Activated T-cell treated with anti-CD3 and anti-CD28 coated beads, Interleukin-2, amount 50 U/mL, for 24 hours (primary cell): ENCODE results near the gene FAM149B1.
"Not testable (repeated sequence)": the region's sequence is repeated elsewhere in the genome, so short reads cannot be mapped to it uniquely, and the experiment has no call there.

Source experiments
- DNase-seq: peaks from one replicate; pipeline ENCODE4 v3.0.0-alpha.2; 2020
- H3K27ac Mint-ChIP-seq: 2 replicates; pipeline ENCODE4 v1.8.0; 2020; ENCODE audit warnings: mild to moderate bottlenecking, mixed read lengths
- H3K27me3 Mint-ChIP-seq: 2 replicates; pipeline ENCODE4 v1.8.0; 2020; ENCODE audit warnings: mixed read lengths
- H3K36me3 Mint-ChIP-seq: 2 replicates; pipeline ENCODE4 v1.8.0; 2020; ENCODE audit warnings: low read depth, mixed read lengths
- H3K4me1 Mint-ChIP-seq: 2 replicates; pipeline ENCODE4 v1.8.0; 2020; ENCODE audit warnings: low read depth, mixed read lengths
- H3K4me3 Mint-ChIP-seq: 2 replicates; pipeline ENCODE4 v1.8.0; 2020; ENCODE audit warnings: mild to moderate bottlenecking, moderate library complexity, mixed read lengths
- H3K9me3 Mint-ChIP-seq: 2 replicates; pipeline ENCODE4 v1.8.0; 2020; ENCODE audit warnings: mixed read lengths

Gene FAM149B1

DNA sequence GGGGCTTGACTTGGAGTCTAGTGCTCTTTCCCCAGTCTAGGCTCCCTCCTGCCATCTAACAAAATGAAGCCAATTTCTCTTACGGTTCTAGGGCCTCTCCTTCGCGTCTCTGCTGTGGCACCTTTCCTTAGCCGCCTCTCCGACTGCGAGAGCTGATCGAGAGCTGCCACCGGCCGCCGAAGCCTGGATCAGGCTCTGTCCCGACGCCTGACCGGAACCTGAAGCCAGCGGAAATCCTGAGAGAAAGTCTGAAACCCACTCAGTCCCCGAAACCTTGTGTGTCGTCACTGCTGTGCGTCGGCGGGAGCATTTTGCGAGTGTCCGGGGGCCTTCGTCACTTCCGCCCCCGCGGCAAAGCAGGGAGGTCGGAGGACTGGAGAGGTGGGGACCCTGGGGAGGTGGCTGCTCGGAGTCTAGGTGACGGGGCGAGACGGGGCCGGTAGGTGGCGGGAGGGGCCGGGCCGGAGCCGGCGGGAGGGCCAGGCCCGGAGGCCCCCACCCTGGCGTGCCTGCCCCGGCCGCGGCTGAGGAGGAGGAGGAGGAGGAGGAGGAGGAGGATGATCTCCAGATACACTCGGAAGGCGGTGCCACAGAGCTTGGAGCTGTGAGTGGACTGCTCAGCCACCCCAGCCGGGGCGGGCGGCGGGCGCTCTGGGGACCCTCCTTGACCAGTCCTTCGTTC lies at the start of gene FAM149B1, which contains the start of gene ECD:
Gene FAM149B1 (plus strand): TSS at position 337 of the 682 bp plus-strand sequence. CDS start 221 bp downstream, at position 558.
Gene ECD (minus strand): TSS at position 226 of the 682 bp plus-strand sequence. CDS start 4,071 bp downstream, outside the sequence.
- H3K36me3 Mint-ChIP-seq, result peaks cover 44% of the 10 kb centered on the region
- peak within 1 kb of the TSS; percentile 100 for H3K27ac Mint-ChIP-seq
- H3K4me3 Mint-ChIP-seq, result peak within 1 kb of the TSS; percentile 100
- no peaks in the 10 kb centered on the region for H3K9me3 Mint-ChIP-seq
- H3K4me1 Mint-ChIP-seq, result peaks cover 36% of the 10 kb centered on the region
- peak; percentile 96 for DNase-seq
- no peaks in the 10 kb centered on the region for H3K27me3 Mint-ChIP-seq

DNA sequence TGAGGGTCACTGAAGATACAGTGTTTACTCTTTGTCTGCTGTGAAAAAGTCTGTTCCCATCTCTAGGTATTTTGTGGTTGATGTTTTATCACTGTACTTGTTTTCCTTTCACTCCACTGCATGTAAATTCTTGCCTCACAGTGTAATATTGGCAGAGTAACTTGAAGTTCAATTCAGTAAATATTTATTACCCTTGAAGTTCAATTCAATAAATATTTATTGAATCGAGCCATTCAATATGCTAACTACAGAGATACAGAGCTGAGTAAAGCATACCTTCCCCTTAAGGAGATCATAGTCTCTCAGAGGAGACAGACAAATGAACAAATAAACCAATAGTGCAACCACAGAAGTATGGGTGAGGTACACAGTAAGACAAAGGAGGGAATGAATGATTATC lies 48.5 kb upstream of the FAM149B1 start:
- Mint-ChIP-seq H3K36me3 (peaks cover 52% of the 10 kb centered on the region), H3K9me3 (no peaks in the 10 kb centered on the region), H3K4me3 (no peak overlapping the region), H3K27me3 (no peaks in the 10 kb centered on the region), H3K4me1 (peaks cover 14% of the 10 kb centered on the region), H3K27ac (no peak overlapping the region)
- no peak for DNase-seq

GRCh38 chr10:73119952-73120351 lies 48.0 kb upstream of the FAM149B1 start:
- Mint-ChIP-seq H3K27ac (no peak overlapping the region), H3K36me3 (peaks cover 52% of the 10 kb centered on the region), H3K9me3 (no peaks in the 10 kb centered on the region), H3K27me3 (no peaks in the 10 kb centered on the region), H3K4me3 (no peak overlapping the region), H3K4me1 (peaks cover 14% of the 10 kb centered on the region)
- DNase-seq, result no peak

- Mint-ChIP-seq H3K9me3 (no peaks in the 10 kb centered on the region), H3K36me3 (peaks cover 74% of the 10 kb centered on the region), H3K27me3 (no peaks in the 10 kb centered on the region), H3K27ac (no peak overlapping the region), H3K4me3 (no peak overlapping the region), H3K4me1 (no peaks in the 10 kb centered on the region)
- no peak for DNase-seq
Observed at GRCh38 chr10:73126343-73126742, 41.6 kb upstream of the FAM149B1 start.

- Mint-ChIP-seq H3K27ac (no peak overlapping the region), H3K27me3 (no peaks in the 10 kb centered on the region), H3K4me3 (no peak overlapping the region), H3K36me3 (peaks cover 87% of the 10 kb centered on the region), H3K4me1 (peaks cover 1% of the 10 kb centered on the region), H3K9me3 (no peaks in the 10 kb centered on the region)
- DNase-seq, result no peak
Observed at GRCh38 chr10:73131301-73131700, 36.6 kb upstream of the FAM149B1 start.

DNA sequence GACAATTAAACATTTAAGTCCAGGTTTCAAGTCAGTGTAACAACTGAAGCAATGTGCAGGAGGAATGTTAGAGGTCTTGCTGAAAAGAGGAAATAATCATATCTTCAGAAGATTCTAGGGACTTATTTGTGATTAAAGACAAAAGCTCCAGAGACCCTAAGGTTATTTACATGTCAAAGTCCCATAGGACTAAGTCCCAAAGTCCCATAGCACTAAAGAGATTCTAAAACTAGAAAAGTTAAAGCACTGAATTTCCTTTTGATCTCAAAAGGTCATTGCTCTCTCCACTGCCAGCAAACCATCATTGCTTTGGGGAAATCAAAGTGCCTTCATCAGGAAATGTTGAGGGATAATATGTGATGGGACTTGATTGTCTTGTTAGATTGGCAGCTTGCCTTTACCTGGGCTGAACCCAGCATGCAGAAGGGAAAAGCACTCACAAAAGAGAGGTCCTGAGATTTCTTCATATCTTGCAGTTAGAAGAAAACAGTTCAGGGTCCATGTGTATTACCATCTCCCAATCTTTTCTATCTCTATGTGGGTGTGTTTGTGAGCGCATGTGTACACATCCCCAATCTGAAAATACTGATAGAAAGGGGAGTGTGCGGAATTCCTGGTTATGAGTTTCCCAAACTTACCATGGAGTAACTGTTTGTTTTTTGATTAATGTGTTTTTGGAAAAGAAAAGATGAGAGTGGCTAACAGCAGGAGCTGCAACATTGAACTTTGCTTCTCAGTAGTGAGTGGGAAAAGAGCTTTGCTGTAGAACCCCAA lies 35.8 kb upstream of the FAM149B1 start:
- H3K36me3 Mint-ChIP-seq, result peaks cover 84% of the 10 kb centered on the region
- H3K4me3 Mint-ChIP-seq, result no peak overlapping the region
- peak overlapping the region; percentile 71 for H3K27ac Mint-ChIP-seq
- H3K4me1 Mint-ChIP-seq, result peaks cover 1% of the 10 kb centered on the region
- no peaks in the 10 kb centered on the region for H3K9me3 Mint-ChIP-seq
- H3K27me3 Mint-ChIP-seq, result no peaks in the 10 kb centered on the region
- no peak for DNase-seq

DNA sequence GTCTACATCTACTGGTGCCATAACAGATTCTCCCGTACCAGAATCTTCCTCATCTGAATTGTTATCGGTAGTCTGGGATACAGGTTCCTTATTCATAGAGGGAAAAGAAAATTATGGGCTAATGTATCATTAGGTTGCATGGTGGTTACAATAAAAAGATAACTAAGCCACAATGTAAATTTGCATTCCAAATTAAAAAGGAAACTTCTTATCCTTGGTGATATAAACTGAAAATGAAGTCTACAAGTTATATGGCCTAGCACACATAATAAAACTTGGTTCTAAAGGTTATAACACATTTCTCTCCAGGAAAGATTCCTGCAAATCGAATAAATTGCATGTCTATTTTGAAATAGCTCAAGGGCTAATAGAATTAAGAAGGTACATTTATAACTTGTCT lies 33.2 kb upstream of the FAM149B1 start:
- Mint-ChIP-seq H3K4me1 (peaks cover 1% of the 10 kb centered on the region), H3K9me3 (no peaks in the 10 kb centered on the region), H3K4me3 (no peak overlapping the region), H3K27ac (no peak overlapping the region), H3K36me3 (peaks cover 85% of the 10 kb centered on the region), H3K27me3 (no peaks in the 10 kb centered on the region)
- DNase-seq, result no peak

GRCh38 chr10:73136627-73137026 lies 31.3 kb upstream of the FAM149B1 start:
- peaks cover 80% of the 10 kb centered on the region for H3K36me3 Mint-ChIP-seq

GRCh38 chr10:73139251-73139650 lies 28.7 kb upstream of the FAM149B1 start:
- no peaks in the 10 kb centered on the region for H3K27me3 Mint-ChIP-seq
- no peaks in the 10 kb centered on the region for H3K4me1 Mint-ChIP-seq
- DNase-seq, result no peak
- H3K9me3 Mint-ChIP-seq, result no peaks in the 10 kb centered on the region
- no peak overlapping the region for H3K27ac Mint-ChIP-seq
- no peak overlapping the region for H3K4me3 Mint-ChIP-seq
- peaks cover 74% of the 10 kb centered on the region for H3K36me3 Mint-ChIP-seq

More at GRCh38 chr10:73136627-73137026, 31.3 kb upstream of the FAM149B1 start:
- DNase-seq, result no peak
- peaks cover 1% of the 10 kb centered on the region for H3K4me1 Mint-ChIP-seq
- no peaks in the 10 kb centered on the region for H3K27me3 Mint-ChIP-seq
- H3K9me3 Mint-ChIP-seq, result no peaks in the 10 kb centered on the region
- H3K27ac Mint-ChIP-seq, result no peak overlapping the region
- no peak overlapping the region for H3K4me3 Mint-ChIP-seq

GRCh38 chr10:73141603-73142002 lies 26.3 kb upstream of the FAM149B1 start:
- Mint-ChIP-seq H3K27ac (no peak overlapping the region), H3K36me3 (peaks cover 68% of the 10 kb centered on the region)

DNA sequence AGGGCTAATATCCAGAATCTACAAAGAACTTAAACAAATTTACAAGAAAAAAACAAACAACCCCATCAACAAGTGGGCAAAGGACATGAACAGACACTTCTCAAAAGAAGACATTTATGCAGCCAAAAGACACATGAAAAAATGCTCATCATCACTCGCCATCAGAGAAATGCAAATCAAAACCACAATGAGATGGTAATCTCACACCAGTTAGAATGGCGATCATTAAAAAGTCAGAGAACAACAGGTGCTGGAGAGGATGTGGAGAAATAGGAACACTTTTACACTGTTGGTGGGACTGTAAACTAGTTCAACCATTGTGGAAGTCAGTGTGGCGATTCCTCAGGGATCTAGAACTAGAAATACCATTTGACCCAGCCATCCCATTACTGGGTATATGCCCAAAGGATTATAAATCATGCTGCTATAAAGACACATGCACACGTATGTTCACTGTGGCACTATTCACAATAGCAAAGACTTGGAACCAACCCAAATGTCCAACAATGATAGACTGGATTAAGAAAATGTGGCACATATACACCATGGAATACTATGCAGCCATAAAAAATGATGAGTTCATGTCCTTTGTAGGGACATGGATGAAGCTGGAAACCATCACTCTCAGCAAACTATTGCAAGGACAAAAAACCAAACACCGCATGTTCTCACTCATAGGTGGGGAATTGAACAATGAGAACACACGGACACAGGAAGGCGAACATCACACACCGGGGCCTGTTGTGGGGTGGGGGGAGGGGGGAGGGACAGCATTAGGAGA lies 17.1 kb upstream of the FAM149B1 start:
- peak overlapping the region; percentile 30 for H3K27ac Mint-ChIP-seq
- not testable (repeated sequence) for H3K4me1 Mint-ChIP-seq, H3K4me3 Mint-ChIP-seq, H3K27me3 Mint-ChIP-seq, DNase-seq, H3K9me3 Mint-ChIP-seq
- H3K36me3 Mint-ChIP-seq, result peaks cover 85% of the 10 kb centered on the region

More at GRCh38 chr10:73141603-73142002, 26.3 kb upstream of the FAM149B1 start:
- Mint-ChIP-seq H3K9me3 (no peaks in the 10 kb centered on the region), H3K4me1 (no peaks in the 10 kb centered on the region), H3K4me3 (no peak overlapping the region), H3K27me3 (no peaks in the 10 kb centered on the region)
- no peak for DNase-seq

- H3K27ac Mint-ChIP-seq, result no peak overlapping the region
- DNase-seq, result no peak
- H3K27me3 Mint-ChIP-seq, result no peaks in the 10 kb centered on the region
- H3K36me3 Mint-ChIP-seq, result peaks cover 87% of the 10 kb centered on the region
- H3K4me3 Mint-ChIP-seq, result no peak overlapping the region
- no peaks in the 10 kb centered on the region for H3K9me3 Mint-ChIP-seq
- peaks cover 4% of the 10 kb centered on the region for H3K4me1 Mint-ChIP-seq
Observed at GRCh38 chr10:73152009-73152408, 15.9 kb upstream of the FAM149B1 start.

GRCh38 chr10:73156054-73156453 lies 11.9 kb upstream of the FAM149B1 start:
- H3K27ac Mint-ChIP-seq, result no peak overlapping the region
- H3K4me3 Mint-ChIP-seq, result no peak overlapping the region
- H3K36me3 Mint-ChIP-seq, result peaks cover 69% of the 10 kb centered on the region
- H3K4me1 Mint-ChIP-seq, result peaks cover 12% of the 10 kb centered on the region
- no peaks in the 10 kb centered on the region for H3K9me3 Mint-ChIP-seq
- H3K27me3 Mint-ChIP-seq, result no peaks in the 10 kb centered on the region
- no peak for DNase-seq

DNA sequence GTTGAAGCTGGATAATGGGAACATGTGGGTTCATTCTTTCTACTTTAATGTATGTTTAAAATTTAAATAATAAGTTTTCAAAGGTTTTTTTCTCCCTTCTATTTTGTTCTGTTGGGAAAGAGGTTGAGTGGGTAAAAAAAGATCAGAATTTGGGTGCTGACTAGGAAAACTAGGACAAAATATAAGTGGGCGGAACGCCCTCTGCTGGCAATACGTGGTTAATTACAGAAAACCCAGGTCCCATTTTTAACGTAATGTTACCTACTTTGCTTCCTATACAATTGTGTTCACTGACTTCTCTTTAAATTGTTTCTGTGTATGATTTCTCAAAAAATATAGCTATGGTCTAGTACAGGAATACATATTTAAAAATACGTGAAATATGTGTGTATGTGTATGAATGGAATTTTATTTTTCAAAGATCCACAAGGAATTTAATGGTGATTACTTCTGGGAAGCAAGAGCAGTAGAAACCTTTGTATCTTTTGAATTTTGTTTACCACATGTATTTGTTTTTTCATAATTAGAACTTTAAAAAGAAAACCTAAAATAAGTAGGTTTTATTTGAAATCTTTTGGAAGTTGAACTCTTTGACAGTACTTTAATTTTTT lies 8.8 kb upstream of the FAM149B1 start:
- H3K27ac Mint-ChIP-seq, result peak overlapping the region; percentile 77
- DNase-seq, result peak; percentile 57
- H3K9me3 Mint-ChIP-seq, result no peaks in the 10 kb centered on the region
- H3K4me1 Mint-ChIP-seq, result peaks cover 37% of the 10 kb centered on the region
- H3K4me3 Mint-ChIP-seq, result no peak overlapping the region
- peaks cover 68% of the 10 kb centered on the region for H3K36me3 Mint-ChIP-seq
- H3K27me3 Mint-ChIP-seq, result no peaks in the 10 kb centered on the region
